B cell (primary cell): ENCODE results near the gene THAP4.

ENCODE experiments used
- EZH2 ChIP-seq: IDR thresholded peaks from 2 replicates; pipeline ENCODE4 v1.6.1; 2012; ENCODE audit warnings: borderline replicate concordance, low read depth, mild to moderate bottlenecking, moderate library complexity, low read length; ENCODE audit not compliant: insufficient read depth, poor library complexity, severe bottlenecking
- TF ChIP-seq, protein P1 (sequence below): fragments of 200-600 bp; IDR thresholded peaks from one replicate; pipeline ENCODE4 v1.8.0; 2022; ENCODE audit warnings: antibody characterized with exemption, mild to moderate bottlenecking

- TF ChIP-seq EZH2 = no peak
- TF ChIP-seq, protein P1, sequence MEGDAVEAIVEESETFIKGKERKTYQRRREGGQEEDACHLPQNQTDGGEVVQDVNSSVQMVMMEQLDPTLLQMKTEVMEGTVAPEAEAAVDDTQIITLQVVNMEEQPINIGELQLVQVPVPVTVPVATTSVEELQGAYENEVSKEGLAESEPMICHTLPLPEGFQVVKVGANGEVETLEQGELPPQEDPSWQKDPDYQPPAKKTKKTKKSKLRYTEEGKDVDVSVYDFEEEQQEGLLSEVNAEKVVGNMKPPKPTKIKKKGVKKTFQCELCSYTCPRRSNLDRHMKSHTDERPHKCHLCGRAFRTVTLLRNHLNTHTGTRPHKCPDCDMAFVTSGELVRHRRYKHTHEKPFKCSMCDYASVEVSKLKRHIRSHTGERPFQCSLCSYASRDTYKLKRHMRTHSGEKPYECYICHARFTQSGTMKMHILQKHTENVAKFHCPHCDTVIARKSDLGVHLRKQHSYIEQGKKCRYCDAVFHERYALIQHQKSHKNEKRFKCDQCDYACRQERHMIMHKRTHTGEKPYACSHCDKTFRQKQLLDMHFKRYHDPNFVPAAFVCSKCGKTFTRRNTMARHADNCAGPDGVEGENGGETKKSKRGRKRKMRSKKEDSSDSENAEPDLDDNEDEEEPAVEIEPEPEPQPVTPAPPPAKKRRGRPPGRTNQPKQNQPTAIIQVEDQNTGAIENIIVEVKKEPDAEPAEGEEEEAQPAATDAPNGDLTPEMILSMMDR = no peak
Measured at GRCh38 chr2:241637795-241638660, 1.1 kb upstream of the THAP4 start.
